T-helper 9 cell (primary cell): ENCODE measurements around the gene GPBP1.
"Not testable (repeated sequence)": the region's sequence is repeated elsewhere in the genome, so short reads cannot be mapped to it uniquely, and the experiment has no call there.

Experiments
- DNase-seq: peaks from one replicate; pipeline ENCODE4 v3.0.0-alpha.2; 2020

Gene GPBP1

DNA sequence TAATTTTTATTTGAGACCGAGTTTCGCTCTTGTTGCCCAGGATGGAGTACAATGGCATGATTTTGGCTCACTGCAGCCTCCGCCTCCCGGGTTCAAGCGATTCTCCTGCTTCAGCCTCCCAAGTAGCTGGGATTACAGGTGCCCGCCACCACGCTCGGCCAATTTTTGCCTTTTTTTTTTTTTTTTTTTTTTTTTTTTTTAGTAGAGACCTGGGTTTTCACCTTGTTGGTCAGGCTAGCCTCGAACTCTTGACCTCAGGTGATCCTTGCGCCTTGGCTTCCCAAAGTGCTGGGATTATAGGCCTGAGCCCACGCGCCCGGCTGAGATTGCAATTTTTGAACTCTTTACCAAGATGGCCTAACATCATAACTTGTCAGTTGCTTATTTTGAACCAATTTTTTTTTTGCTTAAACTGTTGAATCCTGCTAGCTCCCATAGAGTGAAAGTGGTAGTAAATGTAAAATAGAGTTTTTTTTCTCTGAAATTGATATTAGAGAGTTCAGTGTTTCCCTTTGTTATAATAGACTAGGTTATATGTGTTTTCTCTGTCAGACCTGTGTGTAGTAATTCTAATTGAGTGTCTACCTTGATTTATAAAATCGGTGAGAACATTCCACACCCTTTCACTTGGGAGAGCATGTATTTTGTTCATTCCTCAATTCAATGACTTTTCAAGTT is 3.8 kb downstream of the GPBP1 start:
- DNase-seq, result no peak

DNA sequence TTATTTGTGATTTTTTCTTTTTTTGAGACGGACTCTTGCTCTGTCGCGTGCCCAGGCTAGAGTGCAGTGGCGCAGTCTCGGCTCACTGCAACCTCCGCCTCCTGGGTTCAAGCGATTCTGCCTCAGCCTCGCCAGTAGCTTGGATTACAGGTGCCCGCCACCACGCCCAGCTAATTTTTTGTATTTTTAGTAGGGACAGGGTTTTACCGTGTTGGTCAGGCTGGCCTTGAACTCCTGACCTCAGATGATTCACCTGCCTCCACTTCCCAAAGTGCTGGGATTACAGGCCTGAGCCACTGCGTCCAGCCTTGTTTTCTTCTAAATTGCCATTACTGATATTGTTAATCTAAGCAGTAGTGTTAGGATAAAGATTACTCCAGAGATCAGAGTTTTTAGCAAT is 4.4 kb downstream of the GPBP1 start:
- not testable (repeated sequence) for DNase-seq

DNA sequence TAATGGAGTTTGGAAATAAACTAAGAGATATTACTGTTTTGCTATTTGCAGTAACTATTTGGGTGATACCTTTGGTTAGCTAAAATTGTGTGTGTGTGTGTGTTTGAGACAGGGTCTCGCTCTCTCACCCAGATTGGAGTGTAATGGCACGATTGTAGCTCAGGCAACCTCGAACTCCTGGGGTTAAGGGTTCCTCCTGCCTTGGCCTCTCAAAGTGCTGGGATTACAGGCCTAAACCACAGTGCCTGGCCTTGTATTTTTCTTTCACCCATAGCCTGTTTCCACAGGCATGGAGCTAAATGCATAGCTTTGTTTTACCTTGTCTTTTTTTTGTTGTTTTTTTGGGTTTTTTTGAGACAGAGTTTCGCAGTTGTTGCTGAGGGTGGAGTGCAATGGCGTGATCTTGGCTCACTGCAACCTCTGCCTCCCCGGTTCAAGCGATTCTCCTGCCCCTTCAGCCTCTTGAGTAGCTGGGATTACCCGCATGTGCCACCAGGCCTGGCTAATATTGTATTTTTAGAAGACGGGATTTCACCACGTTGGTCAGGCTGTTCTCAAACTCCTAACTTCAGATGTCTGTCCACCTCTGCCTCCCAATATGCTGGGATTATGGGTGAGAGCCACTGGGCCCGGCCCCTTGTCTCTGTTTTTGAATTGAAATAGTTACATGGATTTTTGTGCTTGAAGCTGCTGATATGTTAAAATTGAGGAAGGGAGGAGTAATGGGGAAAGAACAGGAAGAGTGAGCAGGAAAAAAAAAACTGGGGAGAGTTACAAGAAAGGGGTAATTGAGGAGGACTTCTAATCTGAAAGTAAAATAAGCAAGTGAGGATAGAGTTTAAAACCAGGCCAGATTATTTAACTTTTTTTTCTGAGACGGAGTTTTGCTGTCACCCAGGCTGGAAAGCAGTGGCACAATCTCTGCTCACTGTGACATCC is 5.7 kb downstream of the GPBP1 start:
- no peak for DNase-seq

DNA sequence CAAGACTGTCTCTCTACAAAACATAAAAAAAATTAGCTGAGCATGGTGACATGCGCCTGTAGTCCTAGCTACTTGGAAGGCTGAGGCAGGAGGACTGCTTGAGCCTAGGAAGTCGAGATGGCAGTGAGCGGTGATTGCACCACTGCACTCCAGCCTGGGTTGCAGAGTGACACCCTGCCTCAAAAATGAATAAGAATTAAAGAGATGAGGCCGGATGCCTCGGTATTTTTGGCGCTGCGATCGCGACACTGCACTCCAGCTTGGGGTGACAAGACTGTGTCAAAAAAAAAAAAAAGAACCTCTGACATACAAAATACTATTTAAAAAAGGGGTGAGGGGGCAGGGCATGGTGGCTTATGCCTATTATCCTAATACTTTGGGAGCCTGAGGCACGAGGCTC is 7.3 kb downstream of the GPBP1 start:
- DNase-seq, result no peak

DNA sequence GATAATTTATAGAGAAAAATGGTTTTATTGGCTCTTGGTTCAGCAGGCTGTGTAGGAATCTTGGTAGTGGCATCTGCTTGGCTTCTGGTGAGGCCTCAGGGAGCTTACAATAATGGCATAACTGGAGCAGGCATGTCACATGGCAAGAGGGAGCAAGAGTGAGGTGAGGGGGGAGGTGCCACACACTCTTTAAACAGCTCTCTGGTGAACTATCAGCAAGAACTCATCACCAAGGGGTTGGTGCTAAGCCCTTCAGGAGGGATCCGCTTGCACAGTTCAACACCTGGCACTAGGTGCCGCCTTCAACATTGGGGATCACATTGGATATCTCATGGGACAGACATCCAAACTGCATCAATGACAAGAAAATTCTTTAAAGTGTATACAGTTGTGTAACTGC is 10.5 kb downstream of the GPBP1 start:
- no peak for DNase-seq

DNA sequence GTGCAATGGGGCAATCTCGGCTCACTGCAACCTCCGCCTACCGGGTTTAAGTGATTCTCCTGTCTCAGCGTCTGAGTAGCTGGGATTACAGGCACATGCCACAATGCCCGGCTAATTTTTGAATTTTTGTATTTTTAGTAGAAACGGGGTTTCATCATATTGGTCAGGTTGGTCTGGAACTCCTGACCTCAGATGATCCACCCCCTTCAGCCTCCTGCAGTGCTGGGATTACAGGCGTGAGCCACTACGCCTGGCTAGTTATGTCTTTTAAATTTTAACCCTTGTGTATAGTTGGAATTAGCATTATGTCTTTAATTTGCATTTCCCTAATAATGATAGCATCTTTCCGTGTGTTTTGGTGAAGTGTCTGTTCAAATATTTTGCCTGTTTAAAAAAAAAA is 11.5 kb downstream of the GPBP1 start:
- DNase-seq, result no peak

DNA sequence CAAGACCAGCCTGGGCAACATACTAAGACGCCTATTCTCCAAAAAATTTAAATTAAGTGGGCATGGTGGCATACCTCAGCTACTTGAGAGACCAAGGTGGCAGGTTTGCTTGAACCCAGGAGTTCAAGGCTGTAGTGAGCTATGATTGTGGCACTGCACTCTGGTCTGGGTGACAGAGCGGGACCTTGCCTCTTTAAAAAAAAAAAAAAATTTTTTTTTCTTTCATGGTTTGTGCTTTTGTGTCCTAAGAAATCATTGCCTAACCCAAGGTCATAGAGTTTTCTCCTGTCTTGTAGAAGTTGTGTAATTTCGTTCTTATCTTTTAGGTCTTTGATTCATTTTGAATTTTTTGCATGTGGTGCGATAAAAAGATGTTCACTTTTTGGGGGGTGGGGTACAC is 12.3 kb downstream of the GPBP1 start:
- DNase-seq, result no peak

DNA sequence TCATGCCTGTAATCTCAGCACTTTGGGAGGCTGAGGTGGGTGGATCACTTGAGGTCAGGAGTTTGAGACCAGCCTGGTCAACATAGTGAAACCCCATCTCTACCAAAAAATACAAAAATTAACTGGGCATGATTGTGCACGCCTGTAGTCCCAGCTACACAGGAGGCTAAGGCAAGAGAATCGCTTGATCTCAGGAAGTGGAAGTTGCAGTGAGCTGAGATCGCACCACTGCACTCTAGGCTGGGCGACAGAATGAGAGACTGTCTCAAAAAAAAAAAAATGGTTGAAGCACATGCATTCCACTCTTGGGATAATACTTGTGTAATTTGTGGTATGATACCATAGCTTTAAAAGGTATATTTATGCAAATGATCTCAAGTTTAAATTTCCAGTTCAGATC is 14.1 kb downstream of the GPBP1 start:
- DNase-seq, result not testable (repeated sequence)

DNA sequence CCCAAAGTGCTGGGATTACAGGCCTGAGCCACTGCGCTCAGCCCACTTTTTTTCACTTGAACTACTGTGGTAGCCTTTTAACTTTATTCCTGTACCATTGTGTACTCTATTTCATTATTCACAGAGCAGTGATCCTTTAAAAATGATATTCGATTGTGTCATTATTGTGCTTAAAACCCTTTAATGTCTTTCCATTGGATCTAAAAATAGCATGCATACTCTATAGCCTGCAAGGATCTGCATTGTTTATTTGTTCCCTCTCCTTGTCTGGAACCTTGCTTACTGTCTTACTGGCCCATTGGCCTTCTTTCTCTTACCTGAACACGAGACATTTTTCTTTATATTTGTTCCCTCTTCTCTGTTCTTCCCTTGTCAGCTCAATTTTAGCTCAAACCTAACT is 15.7 kb downstream of the GPBP1 start:
- no peak for DNase-seq

DNA sequence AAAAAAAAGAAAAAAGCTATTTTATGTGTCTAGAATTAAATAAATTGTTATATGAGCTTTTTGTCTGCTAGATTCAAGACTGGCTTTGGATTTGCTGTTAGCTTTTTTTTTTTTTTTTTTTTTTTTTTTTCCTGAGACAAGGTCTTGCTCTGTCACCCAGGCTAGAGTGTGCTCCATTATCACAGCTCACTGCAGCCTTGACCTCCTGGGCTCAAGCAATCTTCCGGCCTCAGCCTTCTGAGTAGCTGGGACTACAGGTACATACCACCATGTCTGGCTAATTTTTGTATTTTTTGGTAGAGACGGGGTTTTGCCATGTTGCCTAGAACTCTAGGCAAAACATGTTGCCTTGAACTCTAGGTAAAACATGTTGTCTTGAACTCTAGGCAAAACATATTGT is 16.7 kb downstream of the GPBP1 start:
- DNase-seq, result no peak

DNA sequence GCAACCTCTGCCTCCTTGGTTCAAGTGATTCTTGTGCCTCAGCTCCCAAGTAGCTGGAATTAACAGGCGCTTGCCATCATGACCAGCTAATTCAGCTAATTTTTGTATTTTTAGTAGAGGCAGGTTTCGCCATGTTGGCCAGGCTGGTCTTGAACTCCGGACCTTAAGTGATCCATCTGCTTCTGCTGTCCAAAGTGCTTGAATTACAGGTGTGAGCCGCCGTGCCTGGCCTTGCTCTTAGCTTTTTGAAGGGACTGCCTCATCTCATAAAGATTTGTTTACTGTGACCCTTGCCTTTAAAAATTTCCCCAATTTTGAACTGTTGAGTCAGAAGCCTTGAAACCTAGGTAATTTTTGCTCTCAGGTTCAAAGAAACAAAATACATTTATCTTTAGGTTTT is 17.3 kb downstream of the GPBP1 start:
- no peak for DNase-seq

DNA sequence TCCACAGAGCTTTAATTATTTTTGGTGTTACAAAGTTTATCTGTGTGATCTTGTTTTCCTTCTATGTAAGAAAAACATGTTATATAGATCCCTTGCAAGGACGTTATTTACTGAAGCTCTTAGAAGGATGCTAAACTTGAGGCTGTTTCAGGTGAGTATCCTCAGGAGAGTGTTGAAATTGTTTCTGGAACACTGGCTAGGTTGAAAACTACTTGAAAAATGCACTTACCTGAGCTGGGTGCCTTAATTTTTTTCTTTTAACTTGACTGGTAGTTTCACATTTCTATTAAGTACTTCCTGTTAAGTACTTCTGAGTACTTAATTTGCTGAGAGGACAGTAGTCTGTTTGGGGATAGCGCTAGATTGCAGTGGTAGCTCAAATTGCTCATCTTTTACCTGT is 18.1 kb downstream of the GPBP1 start:
- no peak for DNase-seq

DNA sequence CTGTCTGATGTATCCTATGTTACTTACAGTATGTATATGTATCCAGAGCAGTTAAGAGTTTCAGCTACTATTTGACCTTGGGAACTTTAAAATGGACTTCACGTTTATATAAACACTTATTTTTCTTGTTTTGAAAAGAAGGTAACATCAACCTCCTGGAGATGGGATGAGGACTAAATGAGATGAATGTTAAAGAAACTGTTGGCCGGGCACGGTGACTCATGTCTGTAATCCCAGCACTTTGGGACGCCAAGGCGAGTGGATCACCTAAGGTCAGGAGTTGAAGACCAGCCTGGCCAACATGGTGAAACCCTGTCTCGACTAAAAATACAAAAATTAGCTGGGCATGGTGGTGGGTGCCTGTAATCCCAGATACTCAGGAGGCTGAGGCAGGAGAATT is 19.0 kb downstream of the GPBP1 start:
- DNase-seq, result not testable (repeated sequence)

DNA sequence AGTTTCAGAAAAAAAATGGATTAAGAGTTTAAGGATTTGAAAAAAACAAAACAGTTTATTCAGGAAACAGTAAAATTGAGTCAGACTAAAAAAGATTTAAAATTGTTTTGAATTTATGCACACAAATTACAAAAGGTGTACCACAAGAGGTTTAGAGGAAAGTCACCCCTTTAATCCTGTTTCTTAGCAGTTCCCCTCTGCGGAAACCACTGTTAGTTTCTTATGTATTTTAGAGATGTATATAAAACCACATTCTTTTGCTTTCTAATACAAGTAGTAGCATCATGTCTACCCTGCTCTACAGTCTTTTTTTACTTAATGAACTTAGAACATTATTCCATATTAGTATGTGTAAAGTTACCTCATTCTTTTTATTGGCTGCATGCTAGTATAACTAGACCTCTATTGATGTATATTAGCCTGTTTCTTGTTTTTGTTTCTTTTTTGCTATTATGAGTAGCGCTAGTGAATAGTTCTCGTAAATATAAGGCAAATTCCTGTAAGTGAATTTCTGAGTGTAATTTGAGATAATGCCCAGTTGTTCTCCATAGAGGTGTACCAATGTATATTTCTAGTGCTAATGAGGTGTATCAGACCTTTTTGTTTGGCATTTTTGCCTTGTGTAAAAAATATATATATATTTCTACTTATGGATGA is 20.0 kb downstream of the GPBP1 start:
- no peak for DNase-seq

DNA sequence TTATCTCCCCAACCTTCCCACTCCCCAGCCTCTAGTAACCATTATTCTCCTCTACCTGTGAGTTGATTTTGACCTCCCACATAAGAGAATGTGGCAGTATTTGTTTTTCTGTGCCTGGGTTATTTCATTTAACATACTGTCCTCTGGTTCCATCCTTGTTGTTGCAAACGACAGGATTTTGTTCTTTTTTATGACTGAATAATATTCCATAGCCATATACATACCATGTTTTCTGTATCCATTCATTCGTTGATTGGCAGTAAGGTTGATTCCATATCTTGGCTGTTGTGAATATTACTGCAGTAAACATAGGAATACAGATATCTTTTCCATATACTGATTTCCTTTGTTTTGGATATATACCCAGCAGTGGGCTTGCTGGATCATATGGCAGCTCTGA is 20.8 kb downstream of the GPBP1 start:
- no peak for DNase-seq

DNA sequence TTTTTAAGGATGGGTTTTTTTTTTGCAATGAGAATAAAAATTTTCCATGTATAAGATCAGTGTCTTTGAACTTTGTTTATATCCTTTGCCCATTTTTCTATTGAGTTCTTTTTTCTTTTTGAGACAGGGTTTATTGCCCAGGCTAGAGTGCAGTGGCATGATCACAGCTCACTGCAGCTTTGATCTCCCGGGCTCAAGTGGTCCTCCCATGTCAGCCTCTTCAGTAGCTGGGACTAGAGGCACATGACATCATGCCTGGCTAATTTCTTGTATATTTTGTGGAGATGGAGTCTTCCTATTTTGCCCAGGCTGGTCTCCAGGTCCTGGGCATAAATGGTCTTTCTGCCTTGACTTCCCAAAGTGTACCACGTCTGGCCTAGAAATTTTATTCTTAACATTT is 21.2 kb downstream of the GPBP1 start:
- DNase-seq, result no peak

DNA sequence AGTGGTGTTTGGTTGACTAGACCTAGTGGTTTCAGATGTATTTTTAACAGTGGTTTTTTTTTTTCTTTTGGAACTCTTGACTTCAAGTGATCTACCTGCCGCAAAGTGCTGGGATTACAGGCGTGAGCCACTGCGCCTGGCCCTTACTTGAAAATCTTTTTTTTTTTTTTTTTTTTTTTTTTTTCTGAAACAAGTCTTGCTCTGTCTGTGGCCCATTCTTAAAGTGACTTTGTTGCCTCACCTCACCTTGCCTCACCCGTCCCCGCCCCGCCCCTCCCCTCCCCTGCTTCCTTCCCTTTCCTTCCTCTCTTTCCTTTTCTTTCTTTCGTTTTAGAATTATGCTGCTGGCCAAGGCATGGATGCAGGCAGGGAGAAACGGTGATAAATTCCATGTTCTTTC is 26.0 kb downstream of the GPBP1 start:
- DNase-seq, result no peak

DNA sequence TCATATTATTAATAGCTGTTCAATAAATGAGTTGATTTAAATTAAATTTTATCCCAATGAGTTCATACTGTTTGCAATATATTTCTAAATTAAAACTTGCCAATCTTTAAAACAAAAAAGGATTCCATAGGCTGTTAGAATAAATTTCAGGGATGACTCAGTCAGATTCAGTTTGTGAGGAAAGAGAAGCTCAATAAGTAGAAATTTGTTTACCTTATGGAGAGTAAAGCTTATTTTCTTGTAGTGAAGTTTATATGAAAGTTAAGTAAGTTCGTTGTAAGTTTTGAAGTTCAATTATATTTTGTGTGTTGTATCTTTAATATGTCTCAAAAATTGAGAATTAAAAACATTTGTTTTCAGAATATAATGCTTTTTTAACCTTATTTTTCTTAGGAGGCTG is 29.0 kb downstream of the GPBP1 start:
- no peak for DNase-seq

DNA sequence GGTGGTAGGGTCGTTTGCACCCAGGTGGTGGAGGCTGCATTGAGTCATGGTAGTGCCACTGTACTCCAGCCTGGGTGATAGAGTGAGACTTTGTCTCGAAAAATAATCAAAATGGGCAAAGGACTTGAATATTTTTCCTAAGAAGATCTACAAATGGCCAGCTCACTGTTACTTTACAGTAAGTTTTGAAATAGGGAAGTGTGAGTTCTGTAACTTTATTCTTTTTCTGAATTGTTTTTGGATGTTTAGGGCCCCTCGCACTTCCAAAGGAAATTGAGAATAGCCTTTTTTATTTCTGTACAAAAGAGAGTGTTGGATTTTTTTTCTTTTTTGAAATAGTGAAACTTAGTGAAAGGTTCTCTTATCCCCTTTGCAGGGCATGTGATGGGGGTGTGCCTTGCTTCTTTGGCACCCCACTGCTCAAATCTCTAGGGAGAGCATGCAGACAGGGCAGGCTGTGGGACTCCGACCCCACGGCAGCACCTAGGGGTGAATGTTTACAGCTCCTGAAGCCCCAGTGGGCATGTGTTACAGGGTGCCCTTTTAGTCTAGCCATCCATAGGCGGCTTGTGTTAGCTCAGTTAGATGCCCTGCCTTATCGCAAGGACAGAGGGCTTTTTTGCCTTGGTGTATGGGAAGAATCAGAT is 33.3 kb downstream of the GPBP1 start:
- DNase-seq, result no peak

DNA sequence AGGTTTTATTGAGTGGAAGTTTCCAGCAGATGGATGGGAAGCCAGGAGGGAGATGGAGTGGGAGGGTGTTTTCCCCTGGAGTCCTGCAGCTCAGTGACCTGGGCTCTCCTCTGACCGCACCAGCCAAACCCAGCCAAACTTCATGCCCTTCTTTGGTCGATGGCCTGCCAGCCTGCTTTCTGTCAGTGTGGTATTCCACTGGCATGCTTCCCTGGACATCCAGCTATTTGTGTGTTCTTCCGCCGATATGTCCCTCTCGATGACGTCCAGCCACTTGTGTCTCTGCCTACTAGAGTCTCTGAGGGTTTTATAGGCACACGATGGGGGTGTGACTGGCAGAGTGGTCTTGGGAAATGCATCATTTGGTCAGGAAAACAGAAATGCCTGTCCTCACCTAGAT is 33.8 kb downstream of the GPBP1 start:
- DNase-seq, result no peak

DNA sequence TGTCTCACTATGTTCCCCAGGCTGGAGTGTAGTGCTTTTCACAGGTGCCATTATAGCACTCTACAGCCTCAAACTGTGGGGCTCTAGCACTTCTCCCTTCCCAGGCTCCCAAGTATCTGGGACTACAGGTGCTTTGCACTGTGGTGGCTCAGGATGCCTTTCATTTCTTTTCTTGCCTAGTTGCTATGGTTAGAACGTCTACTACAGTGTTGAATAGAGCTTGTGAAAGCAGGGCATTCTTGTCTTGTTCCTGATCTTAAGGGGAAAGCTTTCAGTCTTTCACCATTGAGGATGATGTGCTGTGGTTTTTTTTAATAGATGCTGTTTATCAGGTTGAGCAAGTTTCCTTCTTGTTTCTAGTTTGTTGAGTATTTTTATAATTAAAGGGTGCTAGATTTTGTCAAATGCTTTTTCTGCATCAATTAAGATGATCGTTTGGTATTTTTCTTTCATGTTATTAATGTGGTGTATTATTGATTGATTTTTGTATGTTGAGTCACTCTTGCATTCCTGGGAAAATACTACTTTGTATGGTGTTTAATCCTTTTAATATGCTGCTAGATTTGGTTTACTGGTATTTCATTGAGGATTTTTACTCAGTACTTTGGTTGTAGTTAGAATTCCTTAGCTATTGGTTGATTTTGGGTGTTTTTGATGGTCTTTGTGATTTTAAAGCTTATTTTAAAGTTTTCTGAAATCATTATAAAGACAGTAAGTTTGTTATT is 35.6 kb downstream of the GPBP1 start:
- no peak for DNase-seq

DNA sequence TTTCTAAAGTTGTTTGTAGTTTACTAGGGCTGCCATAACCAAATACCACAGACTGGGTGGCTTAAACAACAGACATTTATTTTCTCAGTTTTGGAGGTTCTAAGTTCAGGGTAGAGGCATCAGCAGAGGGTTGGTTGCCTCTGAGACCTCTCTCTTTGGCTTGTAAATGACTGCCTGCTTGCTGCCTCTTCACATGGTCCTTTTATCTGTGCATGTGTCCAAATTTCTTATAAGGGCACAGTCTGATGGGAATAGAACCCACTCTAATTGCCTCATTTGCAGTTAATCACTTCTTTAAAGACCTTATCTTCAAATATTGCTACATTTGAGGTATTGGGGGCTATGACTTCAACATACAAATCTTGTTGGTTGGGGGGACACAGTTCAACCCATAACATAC is 36.8 kb downstream of the GPBP1 start:
- DNase-seq, result no peak

DNA sequence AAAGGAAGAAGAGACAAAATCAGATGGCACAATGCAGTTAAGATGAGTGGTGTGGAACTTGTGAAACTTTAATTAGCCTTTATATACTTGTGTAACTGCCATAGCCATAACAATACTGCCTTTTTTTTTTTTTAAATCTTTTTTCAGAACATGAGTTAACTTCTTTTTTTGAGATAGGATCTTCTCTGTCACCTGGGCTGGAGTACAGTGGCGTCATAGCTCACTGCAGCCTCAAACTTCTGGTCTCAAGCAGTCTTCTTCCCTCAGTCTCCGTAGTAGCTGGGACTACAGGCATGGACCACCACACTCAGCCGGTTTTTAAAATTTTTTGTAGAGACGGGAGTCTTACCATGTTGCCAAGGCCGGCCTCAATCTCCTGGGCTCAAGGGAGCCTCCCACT is 37.2 kb downstream of the GPBP1 start:
- DNase-seq, result no peak
